K562 (cell line): Measurements from ENCODE around the gene DNMT3L. TPM values are rescaled to one million over a fixed set of nuclear protein-coding genes. Genes with fewer than 3 reads are reported as not detected.
A peak's percentile ranks its signal among the peaks of the same experiment; 100 is the strongest.

Experiments
- ATAC-seq: fragments of 200-7000 bp; cut with Tn5 transposase; 3 replicates; pipeline ENCODE4 v1.9.1; 2020; ENCODE audit warnings: moderate library complexity
- BruUV-seq: library from RNA; stranded (reverse); fragments of 400-500 nt; replicated peaks from 2 replicates; lab custom pipeline; 2021; lab: Mats Ljungman, UMichigan
- CTCF ChIA-PET: fragments of 300-600 bp; formaldehyde crosslinking; extraction: SDS; loops from one replicate; lab custom pipeline; 2021; ENCODE audit warnings: low intra/inter-chr PET ratio; lab: Yijun Ruan, JAX
- POLR2A ChIA-PET: fragments of 300-600, 350-650 bp; sonication (Branson Sonifier 250); formaldehyde crosslinking; extraction: SDS; loops from one replicate; lab custom pipeline; 2021; ENCODE audit warnings: antibody characterized with exemption, inconsistent platforms; lab: Yijun Ruan, JAX
- DNase-seq, 4 experiments: peaks; one replicate each; pipeline versions ENCODE4 v3.0.0 to v3.0.0-alpha.2; 2011 to 2018; ENCODE audit warnings: low spot score in 3 of 4, mixed read lengths in 3 of 4; ENCODE audit errors: extremely low read depth in 1 of 4
- FAIRE-seq: peaks from 2 replicates; lab custom pipeline; 2011; peaks lifted over from hg19 to GRCh38; lab: Jason Lieb, UNC
- H2AFZ ChIP-seq: 2 replicates; pipeline ENCODE4 v1.6.0; 2011; ENCODE audit warnings: low read depth, low read length, control low read depth, inconsistent platforms
- H3K27ac ChIP-seq: fragments of 200-600 bp; 3 replicates; pipeline ENCODE4 v1.8.0; 2011; ENCODE audit warnings: low read depth, mild to moderate bottlenecking, control low read depth, inconsistent platforms, low read length, moderate library complexity, mixed read lengths; ENCODE audit errors: extremely low read depth
- H3K27me3 ChIP-seq, 2 experiments: fragments of 300-600 bp in 1 of 2; 2 replicates in 1 of 2; 3 replicates in 1 of 2; pipeline versions ENCODE4 v1.6.0 to v1.8.0; 2011; ENCODE audit warnings: inconsistent platforms in 2 of 2, low read length in 2 of 2, mild to moderate bottlenecking in 1 of 2, mixed read lengths in 1 of 2, moderate library complexity in 1 of 2; ENCODE audit not compliant: control insufficient read depth in 2 of 2, insufficient read depth in 2 of 2
- H3K36me3 ChIP-seq: fragments of 300-600 bp; 3 replicates; pipeline ENCODE4 v1.8.0; 2011; ENCODE audit warnings: mild to moderate bottlenecking, low read length, inconsistent platforms; ENCODE audit not compliant: control insufficient read depth, insufficient read depth
- H3K4me1 ChIP-seq, 2 experiments: fragments of 200-600 bp in 1 of 2; replicated peaks in 1 of 2; 2 replicates in 1 of 2; 3 replicates in 1 of 2; pipeline versions ENCODE4 v1.5.1 to v1.8.0; 2011; ENCODE audit warnings: inconsistent platforms in 2 of 2, low read length in 2 of 2, mild to moderate bottlenecking in 1 of 2, mixed read lengths in 1 of 2, moderate library complexity in 1 of 2; ENCODE audit not compliant: control insufficient read depth in 2 of 2, insufficient read depth in 2 of 2
- H3K4me2 ChIP-seq: 2 replicates; pipeline ENCODE4 v1.6.1; 2011; ENCODE audit warnings: low read length, control low read depth, inconsistent platforms, mixed read lengths; ENCODE audit not compliant: insufficient read depth
- H3K4me3 ChIP-seq: fragments of 200-600 bp; sonication (generic), shearing (Covaris generic); 2 replicates; pipeline ENCODE4 v1.5.1; 2016; ENCODE audit warnings: control low read depth, inconsistent platforms
- H3K79me2 ChIP-seq: fragments of 200-600 bp; 3 replicates; pipeline ENCODE4 v1.8.0; 2011; ENCODE audit warnings: low read length, inconsistent platforms; ENCODE audit not compliant: control insufficient read depth, insufficient read depth
- H3K9ac ChIP-seq, 2 experiments: 2 replicates each; pipeline versions ENCODE4 v1.6.0 to v1.6.1; 2011; ENCODE audit warnings: low read depth in 2 of 2, low read length in 2 of 2, control low read depth in 1 of 2, inconsistent platforms in 1 of 2, mild to moderate bottlenecking in 1 of 2, mixed read lengths in 1 of 2; ENCODE audit not compliant: insufficient read depth in 1 of 2
- H3K9me1 ChIP-seq: one replicate; pipeline ENCODE4 v1.6.0; 2011; ENCODE audit warnings: inconsistent platforms, mild to moderate bottlenecking, low read length, moderate library complexity; ENCODE audit not compliant: control insufficient read depth, insufficient read depth
- H3K9me3 ChIP-seq: replicated peaks from 2 replicates; pipeline ENCODE4 v1.5.1; 2011; ENCODE audit warnings: low read depth, low read length, inconsistent platforms; ENCODE audit not compliant: control insufficient read depth, insufficient read depth
- H4K20me1 ChIP-seq: replicated peaks from 2 replicates; pipeline ENCODE4 v1.6.1; 2011; ENCODE audit warnings: low read length, inconsistent platforms, mixed read lengths; ENCODE audit not compliant: control insufficient read depth, insufficient read depth
- BRD4 ChIP-seq: fragments of 200-600 bp; sonication (generic); IDR thresholded peaks from 2 replicates; pipeline ENCODE4 v1.6.1; 2017; ENCODE audit warnings: inconsistent platforms
- CBX2 ChIP-seq: fragments of 200-600 bp; sonication (generic); IDR thresholded peaks from one replicate; pipeline ENCODE4 v1.6.1; 2012; ENCODE audit warnings: mild to moderate bottlenecking, low read length, inconsistent platforms; ENCODE audit not compliant: insufficient read depth, poor library complexity, severe bottlenecking
- COPS2 ChIP-seq: fragments of 450-650 bp; conservative IDR thresholded peaks from 2 replicates; pipeline ENCODE4 v1.6.1; 2016; ENCODE audit warnings: mild to moderate bottlenecking, moderate library complexity
- KLF13 ChIP-seq: fragments of 450-650 bp; IDR thresholded peaks from 2 replicates; pipeline ENCODE4 v1.6.1; 2016; ENCODE audit warnings: missing genetic modification characterization, low read depth, mild to moderate bottlenecking, missing compliant biosample characterization, moderate library complexity, borderline replicate concordance
- MECOM ChIP-seq: fragments of 250-450 bp; sonication (Bioruptor Pico); IDR thresholded peaks from 2 replicates; pipeline ENCODE4 v1.8.0; 2022; ENCODE audit warnings: inconsistent platforms
- MEIS2 ChIP-seq: fragments of 450-650 bp; IDR thresholded peaks from 2 replicates; pipeline ENCODE4 v1.6.1; 2014; ENCODE audit warnings: mild to moderate bottlenecking; ENCODE audit not compliant: partially characterized antibody
- PRMT5 ChIP-seq: sonication (generic); formaldehyde crosslinking; IDR thresholded peaks from 2 replicates; pipeline ENCODE4 v1.5.0; 2020; ENCODE audit warnings: missing genetic modification reagents
- RUNX1 ChIP-seq: sonication (generic); IDR thresholded peaks from 2 replicates; pipeline ENCODE4 v1.6.1; 2016; ENCODE audit warnings: antibody characterized with exemption, low read depth
- SMAD4 ChIP-seq: fragments of 250-450 bp; sonication (Bioruptor Pico); conservative IDR thresholded peaks from 2 replicates; pipeline ENCODE4 v1.8.0; 2021; ENCODE audit warnings: inconsistent platforms, mild to moderate bottlenecking, moderate library complexity
- SOX6 ChIP-seq: fragments of 450-650 bp; IDR thresholded peaks from 2 replicates; pipeline ENCODE4 v1.6.1; 2014; ENCODE audit warnings: mild to moderate bottlenecking
- TOE1 ChIP-seq, 2 experiments: fragments of 450-650 bp in 1 of 2; sonication (generic) in 1 of 2; formaldehyde crosslinking in 1 of 2; IDR thresholded peaks; 2 replicates each; pipeline versions ENCODE4 v1.7.1 to v1.8.0; 2016 to 2022; ENCODE audit warnings: borderline replicate concordance in 2 of 2, mild to moderate bottlenecking in 2 of 2, antibody characterized with exemption in 1 of 2, inconsistent platforms in 1 of 2, low read depth in 1 of 2, missing genetic modification reagents in 1 of 2, moderate library complexity in 1 of 2
- ZNF79 ChIP-seq: fragments of 250-450 bp; sonication (Bioruptor Pico); IDR thresholded peaks from 2 replicates; pipeline ENCODE4 v1.4.0; 2020; ENCODE audit warnings: low read depth, mild to moderate bottlenecking, moderate library complexity
- WGBS: fragments of 100-300 bp; shearing (Covaris generic); methylation state at CpG from one replicate; pipeline ENCODE4 v1.1.6; 2016; ENCODE audit warnings: low coverage, mixed read lengths; ENCODE audit not compliant: insufficient coverage; ENCODE audit errors: missing lambda C conversion rate; 5-methylcytosine and 5-hydroxymethylcytosine counted together
- in situ Hi-C: fragments of 300-500 bp; cut with MboI; formaldehyde crosslinking; loops from 4 replicates; pipeline ENCODE4 v1.15.0; 2018; ENCODE audit warnings: inconsistent platforms, mixed read lengths
- intact Hi-C: fragments of 100-400 bp; cut with micrococcal nuclease; formaldehyde crosslinking; loops from 2 replicates; pipeline ENCODE4 v1.14.2; 2022
- polyA plus RNA-seq, 8 experiments: library from polyadenylated mRNA; depleted of rRNA in 4 of 8; stranded (reverse) in 5 of 8; unstranded in 3 of 8; fragments of >200 nt; fragmentation: Nextera tagmentation in 2 of 8; fragmentation: Illumina TruSeq in 1 of 8; extraction: Ambion mirVana in 2 of 8; extraction: Trizol in 1 of 8; gene quantifications; 2 replicates each; pipeline versions ENCODE4 v1.2.1 to v1.2.3, GENCODE V29; 2011 to 2014; ENCODE audit warnings: inconsistent platforms in 1 of 8, missing spikeins in 1 of 8
- total RNA-seq, 7 experiments: library from RNA; depleted of rRNA in 6 of 7; stranded (reverse); fragments of >200 nt in 6 of 7; fragmentation: Illumina TruSeq in 2 of 7; extraction: Trizol in 2 of 7; gene quantifications; 2 replicates each; pipeline versions ENCODE4 v1.2.1 to v1.2.3, GENCODE V29; 2011 to 2021; ENCODE audit warnings: low replicate concordance in 1 of 7
- TF ChIP-seq, protein P1 (sequence below): fragments of 450-650 bp; IDR thresholded peaks from 2 replicates; pipeline ENCODE4 v1.6.1; 2016

The DNMT3L gene
- total and polyA plus RNA-seq, 9 of the 15 experiments (the other 6 are each of a cell fraction or from before 2014, with no cell fraction given): 0.08 TPM; not detected in 8

DNA sequence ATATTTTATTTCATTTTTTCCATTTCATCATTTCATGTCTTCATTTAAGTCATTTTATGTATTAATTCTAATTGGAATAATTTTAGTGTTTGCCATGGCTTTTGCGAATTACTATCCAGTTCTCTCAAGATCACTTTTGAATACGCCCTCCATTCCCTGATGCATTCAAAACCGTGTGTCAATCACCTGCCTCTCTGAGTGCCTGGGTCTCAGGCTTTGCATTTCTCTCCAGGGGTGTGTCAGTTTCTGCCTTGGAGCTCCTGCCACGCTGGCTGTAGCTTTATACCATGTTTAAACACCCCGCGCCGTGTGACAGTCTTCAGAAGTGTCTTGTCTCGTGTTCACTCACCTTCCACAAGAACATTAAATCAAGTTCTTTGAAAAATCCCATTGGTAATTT lies 7.4 kb upstream of the DNMT3L start:
- no peak for DNase-seq
- TF ChIP-seq, protein P1, sequence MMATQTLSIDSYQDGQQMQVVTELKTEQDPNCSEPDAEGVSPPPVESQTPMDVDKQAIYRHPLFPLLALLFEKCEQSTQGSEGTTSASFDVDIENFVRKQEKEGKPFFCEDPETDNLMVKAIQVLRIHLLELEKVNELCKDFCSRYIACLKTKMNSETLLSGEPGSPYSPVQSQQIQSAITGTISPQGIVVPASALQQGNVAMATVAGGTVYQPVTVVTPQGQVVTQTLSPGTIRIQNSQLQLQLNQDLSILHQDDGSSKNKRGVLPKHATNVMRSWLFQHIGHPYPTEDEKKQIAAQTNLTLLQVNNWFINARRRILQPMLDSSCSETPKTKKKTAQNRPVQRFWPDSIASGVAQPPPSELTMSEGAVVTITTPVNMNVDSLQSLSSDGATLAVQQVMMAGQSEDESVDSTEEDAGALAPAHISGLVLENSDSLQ: peak; percentile 55
- no peak for TF ChIP-seq COPS2
- ATAC-seq: no peak

DNA sequence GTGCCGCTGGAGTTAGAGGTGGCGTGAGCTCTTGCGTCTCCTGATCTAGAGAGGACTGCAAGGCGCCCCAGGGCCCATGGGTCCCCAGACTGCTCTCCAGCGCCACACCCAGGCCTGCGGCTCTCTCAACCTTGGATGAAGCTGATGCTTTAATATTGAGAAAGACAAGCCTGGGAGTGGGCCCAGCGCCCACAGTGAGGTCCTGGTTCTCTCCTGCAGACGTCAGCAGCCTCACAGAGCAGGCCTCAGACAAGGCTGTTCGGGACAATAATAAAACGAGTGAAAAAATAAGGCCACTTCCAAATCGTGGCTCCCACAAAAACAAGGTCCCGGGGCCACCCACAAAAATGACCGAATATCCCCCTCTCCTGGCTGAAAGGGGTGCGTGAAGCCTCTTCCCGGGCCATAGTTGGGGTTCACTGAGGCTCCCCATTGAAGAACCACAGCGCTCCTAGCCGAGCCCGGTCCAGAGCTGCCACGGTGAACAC lies 6.0 kb upstream of the DNMT3L start:
- no TSS peak for BruUV-seq
- DNase-seq (peak; percentile 58 to 81 (median 70)), ATAC-seq (peak; percentile 97), FAIRE-seq (peak; percentile 92)
- Histone ChIP-seq H3K4me1 (peaks cover 0 to 24% of the 10 kb centered on the region in 2 experiments; a peak in 2 of 5 replicates), H3K9me1 (no peaks in the 10 kb centered on the region), H2AFZ (peak overlapping the region; percentile 35; the same call in 1 of the 2 replicates), H3K9me3 (no peaks in the 10 kb centered on the region), H3K79me2 (no peaks in the 10 kb centered on the region), H3K4me2 (peak overlapping the region; percentile 0; the same call in 1 of the 2 replicates), H4K20me1 (peaks cover 4% of the 10 kb centered on the region), H3K9ac (no peak overlapping the region), H3K27me3 (peaks cover 16 to 41% of the 10 kb centered on the region in 2 experiments; a peak in 3 of 5 replicates), H3K27ac (no peak overlapping the region), H3K4me3 (no peak overlapping the region), H3K36me3 (no peaks in the 10 kb centered on the region)
- POLR2A ChIA-PET: interaction anchor here (0.6 to 1.7 kb wide), 5 partner anchors 9 to 738 kb away, joined by 3 to 6 read pairs (median 4); no protein-coding TSS in a partner anchor
- CTCF ChIA-PET: interaction anchor here (0.6 to 1.2 kb wide), 5 partner anchors 12 to 457 kb away, joined by 3 to 4 read pairs (median 4); no protein-coding TSS in a partner anchor
- intact Hi-C loops: no loop called here
- in situ Hi-C loops: no loop called here
- 4% methylated on average over 19 of the region's 19 CpGs for WGBS
- TF ChIP-seq BRD4 (no peak), TOE1 (IDR thresholded peaks at IDR 0.05; ENCODE audit: borderline replicate concordance) (0 out of 2 replicates have a peak, but pooled peaks have one; percentile 26), TOE1 (CRISPR knock-in tag; IDR thresholded peaks at IDR 0.05; ENCODE audit: borderline replicate concordance, low read depth) (no peak), MECOM (CRISPR knock-in tag) (no peak), MEIS2 (no peak), SMAD4 (CRISPR knock-in tag) (peak; percentile 54; the same call in 1 of the 2 replicates), KLF13 (tag) (no peak), PRMT5 (CRISPR knock-in tag) (no peak), CBX2 (no peak), SOX6 (no peak; the same call in 1 of the 2 replicates), RUNX1 (no peak), ZNF79 (CRISPR knock-in tag) (no peak)

More for the DNA sequence above, 7.4 kb upstream of the DNMT3L start:
- no peaks in the 10 kb centered on the region for H3K9me3 ChIP-seq
- no peaks in the 10 kb centered on the region for H3K79me2 ChIP-seq
- peaks cover 26 to 53% of the 10 kb centered on the region in 2 experiments; a peak in 4 of 5 replicates for H3K27me3 ChIP-seq
- H3K9me1 ChIP-seq: no peaks in the 10 kb centered on the region
- ChIA-PET CTCF (no interaction called here), POLR2A (interaction anchor here (0.6 kb wide), 1 partner anchor 328 kb away, joined by 3 read pairs; no protein-coding TSS in a partner anchor)
- no peak overlapping the region for H3K27ac ChIP-seq
- no peak for FAIRE-seq
- H4K20me1 ChIP-seq: peaks cover 4% of the 10 kb centered on the region
- 5% methylated on average over 8 of the region's 8 CpGs for WGBS
- intact Hi-C loops (no loop called here), in situ Hi-C loops (no loop called here)
- no peak overlapping the region for H3K4me3 ChIP-seq
- BruUV-seq: no TSS peak
- no peak overlapping the region for H2AFZ ChIP-seq
- peaks cover 0 to 22% of the 10 kb centered on the region in 2 experiments; a peak in 1 of 5 replicates for H3K4me1 ChIP-seq
- no peak overlapping the region for H3K4me2 ChIP-seq
- no peak overlapping the region for H3K9ac ChIP-seq
- no peaks in the 10 kb centered on the region for H3K36me3 ChIP-seq
